NCI-H2107 treated with DMSO at 0.1 percent for 48 hours (cell line): ENCODE measurements around the gene UBN1.
"Not testable (repeated sequence)": the region's sequence is repeated elsewhere in the genome, so short reads cannot be mapped to it uniquely, and the experiment has no call there.

Experiments used
- DNase-seq: peaks from one replicate; lab custom pipeline; 2025; ENCODE audit not compliant: unreplicated experiment; lab: John Stamatoyannopoulos, UW

The UBN1 gene

GRCh38 chr16:4925791-4926190 is 78.5 kb downstream of the UBN1 start:
- no peak for DNase-seq

- DNase-seq = no peak
Measured at GRCh38 chr16:4926928-4927327, 79.6 kb downstream of the UBN1 start.

- DNase-seq = no peak
Measured at GRCh38 chr16:4927661-4928060, 80.4 kb downstream of the UBN1 start.

GRCh38 chr16:4928227-4928626 is 80.9 kb downstream of the UBN1 start:
- DNase-seq = no peak

GRCh38 chr16:4929619-4930018 is 82.3 kb downstream of the UBN1 start:
- DNase-seq = not testable (repeated sequence)

- DNase-seq = no peak
Measured at GRCh38 chr16:4931381-4931780, 84.1 kb downstream of the UBN1 start.
